ENCODE data around the gene CDC42EP1.
"Not testable (repeated sequence)": the region's sequence is repeated elsewhere in the genome, so short reads cannot be mapped to it uniquely, and the experiment has no call there.

- not testable (repeated sequence) for TF ChIP-seq CTCF, POLR2A, POLR2AphosphoS5 (IDR thresholded peaks at IDR 0.05)
Observed at GRCh38 chr22:37602546-37603277, 42.4 kb downstream of the CDC42EP1 start.
